DOHH2 (cell line): ENCODE results near the gene GLCCI1.

Experiments used
- EZH2phosphoT487 ChIP-seq: fragments of 200-600 bp; sonication (generic); IDR thresholded peaks from 2 replicates; pipeline ENCODE4 v1.6.1; 2017; ENCODE audit warnings: borderline replicate concordance, mild to moderate bottlenecking, antibody characterized with exemption, low read length, moderate library complexity, mixed read lengths
- TF ChIP-seq, protein P1 (sequence below): fragments of 200-600 bp; sonication (generic); IDR thresholded peaks from one replicate; pipeline ENCODE4 v1.5.1; 2014; ENCODE audit warnings: antibody characterized with exemption, mild to moderate bottlenecking, low read depth, low read length; ENCODE audit not compliant: poor library complexity, severe bottlenecking

DNA sequence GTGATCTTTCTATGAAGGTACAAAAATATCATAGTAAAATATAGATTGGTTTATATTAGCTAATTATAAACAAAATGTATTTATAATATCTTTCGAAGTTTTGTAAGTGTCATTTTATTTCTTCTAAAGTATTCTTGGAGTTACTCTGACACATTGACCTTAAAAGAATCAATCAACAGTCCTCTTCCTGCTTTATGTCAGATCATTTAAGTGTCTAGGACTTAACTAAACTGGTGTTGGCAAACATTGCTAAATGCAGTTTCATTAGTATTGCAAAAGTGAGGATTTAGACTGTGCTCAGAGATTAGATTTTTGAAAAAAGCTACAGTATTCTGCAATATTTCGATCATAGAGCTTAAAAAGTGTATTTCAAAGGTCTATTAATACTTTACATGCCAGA lies 10.3 kb downstream of the GLCCI1 start:
- TF ChIP-seq EZH2phosphoT487, result no peak
- TF ChIP-seq, protein P1, sequence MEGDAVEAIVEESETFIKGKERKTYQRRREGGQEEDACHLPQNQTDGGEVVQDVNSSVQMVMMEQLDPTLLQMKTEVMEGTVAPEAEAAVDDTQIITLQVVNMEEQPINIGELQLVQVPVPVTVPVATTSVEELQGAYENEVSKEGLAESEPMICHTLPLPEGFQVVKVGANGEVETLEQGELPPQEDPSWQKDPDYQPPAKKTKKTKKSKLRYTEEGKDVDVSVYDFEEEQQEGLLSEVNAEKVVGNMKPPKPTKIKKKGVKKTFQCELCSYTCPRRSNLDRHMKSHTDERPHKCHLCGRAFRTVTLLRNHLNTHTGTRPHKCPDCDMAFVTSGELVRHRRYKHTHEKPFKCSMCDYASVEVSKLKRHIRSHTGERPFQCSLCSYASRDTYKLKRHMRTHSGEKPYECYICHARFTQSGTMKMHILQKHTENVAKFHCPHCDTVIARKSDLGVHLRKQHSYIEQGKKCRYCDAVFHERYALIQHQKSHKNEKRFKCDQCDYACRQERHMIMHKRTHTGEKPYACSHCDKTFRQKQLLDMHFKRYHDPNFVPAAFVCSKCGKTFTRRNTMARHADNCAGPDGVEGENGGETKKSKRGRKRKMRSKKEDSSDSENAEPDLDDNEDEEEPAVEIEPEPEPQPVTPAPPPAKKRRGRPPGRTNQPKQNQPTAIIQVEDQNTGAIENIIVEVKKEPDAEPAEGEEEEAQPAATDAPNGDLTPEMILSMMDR, result no peak
